Adrenal gland (tissue), 12 donors: Measurements from ENCODE around the gene SH2D7. TPM values are rescaled to one million over a fixed set of nuclear protein-coding genes. Genes with fewer than 3 reads are reported as not detected.

Experiments used
- DNase-seq, 7 donors: peaks; one replicate each; pipeline ENCODE4 v3.0.0-alpha.2; 2019 to 2020
- H3K27ac ChIP-seq, 5 donors: fragments of 200-600 bp; sonication (generic) in 4 of 5; 1 replicate in 3 of 5; 2 replicates in 2 of 5; pipeline versions ENCODE4 v1.5.1 to v1.8.0; 2016 to 2020; ENCODE audit warnings: mild to moderate bottlenecking in 1 of 5
- H3K27me3 ChIP-seq: fragments of 200-600 bp; 2 replicates; pipeline ENCODE4 v1.8.0; 2021
- H3K36me3 ChIP-seq, 2 donors: fragments of 200-600 bp; replicated peaks in 1 of 2; 1 replicate in 1 of 2; 2 replicates in 1 of 2; pipeline versions ENCODE4 v1.5.1 to v1.8.0; 2018 to 2022
- H3K4me1 ChIP-seq, 2 donors: fragments of 200-600 bp; replicated peaks in 1 of 2; 1 replicate in 1 of 2; 2 replicates in 1 of 2; pipeline versions ENCODE4 v1.5.1 to v1.8.0; 2018 to 2021
- H3K4me3 ChIP-seq, 4 donors: fragments of 200-600 bp; sonication (generic) in 3 of 4; one replicate each; pipeline ENCODE4 v1.5.1; 2016 to 2018
- H3K9me3 ChIP-seq, 3 donors: fragments of 200-600 bp; sonication (generic) in 1 of 3; replicated peaks in 1 of 3; 1 replicate in 2 of 3; 2 replicates in 1 of 3; pipeline versions ENCODE4 v1.5.1 to v1.8.0; 2016 to 2021
- POLR2A ChIP-seq, 2 donors: fragments of 450-650 bp; IDR thresholded peaks; one replicate each; pipeline ENCODE4 v1.6.1; 2017; ENCODE audit warnings: antibody characterized with exemption in 2 of 2, mild to moderate bottlenecking in 2 of 2, moderate library complexity in 1 of 2
- WGBS, 4 donors: extraction: QIAGEN DNeasy Blood & Tissue Kit in 2 of 4; methylation state at CpG; one replicate each; pipeline versions ENCODE4 v1.1.5 to v1.1.7; 2013 to 2017; 5-methylcytosine and 5-hydroxymethylcytosine counted together
- intact Hi-C, 2 donors: fragments of 100-400 bp; cut with DNase I; formaldehyde crosslinking; loops; one replicate each; pipeline versions ENCODE4 v1.14.1 to v1.15.0; 2022 to 2023
- polyA plus RNA-seq, 3 donors: library from polyadenylated mRNA; stranded (reverse); fragments of 200-250 nt in 2 of 3; fragments of 350-450 nt in 1 of 3; fragmentation: Illumina TruSeq in 1 of 3; extraction: RNeasy Lipid Tissue Mini Kit (QIAGEN cat#74804) in 1 of 3; gene quantifications; one replicate each; pipeline ENCODE4 v1.2.3, GENCODE V29; 2013 to 2014
- total RNA-seq, 9 donors: library from RNA; depleted of rRNA in 4 of 9; stranded (reverse); fragments of >200 nt in 4 of 9; fragments of 120-200 nt in 1 of 9; fragmentation: NEBNext Ultra II Directional in 1 of 9; extraction: Animal tissue kit (Norgen Biotek cat#: 25700) in 1 of 9; gene quantifications; one replicate each; pipeline versions ENCODE4 v1.1.0 to v1.2.4, GENCODE V29; 2013 to 2023
- TF ChIP-seq, protein P1 (sequence below), 6 experiments: fragments of 450-650 bp in 4 of 6; fragments of 200-600 bp in 2 of 6; sonication (generic) in 1 of 6; IDR thresholded peaks; 1 replicate in 5 of 6; 2 replicates in 1 of 6; pipeline versions ENCODE4 v1.5.1 to v1.8.0; 2016 to 2021; ENCODE audit warnings: antibody characterized with exemption in 6 of 6, mild to moderate bottlenecking in 2 of 6, moderate library complexity in 1 of 6
- donor health status: healthy with polysubstance abuse.
- donor health status: Bipolar disorder and iron deficiency.
- donor health status: DM: yes; HTN: yes; CAD: no.
- donor health status: DM: no; HTN: no; CAD: no.
- donor health status: DM: no; HTN: no; CAD: no.
- donor health status: DM: yes; HTN: yes; CAD: no.

SH2D7 gene
- total and polyA plus RNA-seq, 12 donors: not detected

DNA sequence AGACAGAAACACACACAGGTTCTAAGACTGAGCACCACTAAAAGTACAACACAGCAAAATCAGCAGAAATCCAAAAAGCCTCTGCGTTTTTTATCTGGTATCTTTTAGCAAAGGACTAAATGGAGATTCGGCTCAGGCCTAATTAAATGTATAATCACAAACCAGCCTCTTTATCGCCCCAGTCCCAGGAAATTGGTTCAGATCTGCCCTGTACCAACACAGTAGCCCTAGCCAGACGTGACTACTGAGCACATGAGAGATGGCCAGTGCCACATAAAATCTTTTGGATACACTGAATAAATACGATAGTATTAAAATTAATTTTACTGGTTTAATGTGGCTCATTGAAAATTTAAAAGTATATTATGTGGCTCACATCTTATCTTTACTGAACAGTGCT lies 34.6 kb upstream of the SH2D7 start:
- no peak overlapping the region for H3K4me3 ChIP-seq
- no peaks in the 10 kb centered on the region for H3K27me3 ChIP-seq
- H3K36me3 ChIP-seq: peaks cover 0 to 10% of the 10 kb centered on the region in 2 donors
- TF ChIP-seq, protein P1, sequence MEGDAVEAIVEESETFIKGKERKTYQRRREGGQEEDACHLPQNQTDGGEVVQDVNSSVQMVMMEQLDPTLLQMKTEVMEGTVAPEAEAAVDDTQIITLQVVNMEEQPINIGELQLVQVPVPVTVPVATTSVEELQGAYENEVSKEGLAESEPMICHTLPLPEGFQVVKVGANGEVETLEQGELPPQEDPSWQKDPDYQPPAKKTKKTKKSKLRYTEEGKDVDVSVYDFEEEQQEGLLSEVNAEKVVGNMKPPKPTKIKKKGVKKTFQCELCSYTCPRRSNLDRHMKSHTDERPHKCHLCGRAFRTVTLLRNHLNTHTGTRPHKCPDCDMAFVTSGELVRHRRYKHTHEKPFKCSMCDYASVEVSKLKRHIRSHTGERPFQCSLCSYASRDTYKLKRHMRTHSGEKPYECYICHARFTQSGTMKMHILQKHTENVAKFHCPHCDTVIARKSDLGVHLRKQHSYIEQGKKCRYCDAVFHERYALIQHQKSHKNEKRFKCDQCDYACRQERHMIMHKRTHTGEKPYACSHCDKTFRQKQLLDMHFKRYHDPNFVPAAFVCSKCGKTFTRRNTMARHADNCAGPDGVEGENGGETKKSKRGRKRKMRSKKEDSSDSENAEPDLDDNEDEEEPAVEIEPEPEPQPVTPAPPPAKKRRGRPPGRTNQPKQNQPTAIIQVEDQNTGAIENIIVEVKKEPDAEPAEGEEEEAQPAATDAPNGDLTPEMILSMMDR (IDR thresholded peaks at IDR 0.05): no peak
- no peak for TF ChIP-seq POLR2A (IDR thresholded peaks at IDR 0.05)
- DNase-seq: peak in 1 of 7 donors; percentile 48
- H3K9me3 ChIP-seq: no peaks in the 10 kb centered on the region
- peak overlapping the region; percentile 72 to 94 (median 85) for H3K27ac ChIP-seq
- intact Hi-C loops: no loop called here
- WGBS, 4 donors: 73 to 90% (median 83%) methylated on average over 5 of the region's 5 CpGs
- peaks cover 62 to 87% of the 10 kb centered on the region in 2 donors for H3K4me1 ChIP-seq

DNA sequence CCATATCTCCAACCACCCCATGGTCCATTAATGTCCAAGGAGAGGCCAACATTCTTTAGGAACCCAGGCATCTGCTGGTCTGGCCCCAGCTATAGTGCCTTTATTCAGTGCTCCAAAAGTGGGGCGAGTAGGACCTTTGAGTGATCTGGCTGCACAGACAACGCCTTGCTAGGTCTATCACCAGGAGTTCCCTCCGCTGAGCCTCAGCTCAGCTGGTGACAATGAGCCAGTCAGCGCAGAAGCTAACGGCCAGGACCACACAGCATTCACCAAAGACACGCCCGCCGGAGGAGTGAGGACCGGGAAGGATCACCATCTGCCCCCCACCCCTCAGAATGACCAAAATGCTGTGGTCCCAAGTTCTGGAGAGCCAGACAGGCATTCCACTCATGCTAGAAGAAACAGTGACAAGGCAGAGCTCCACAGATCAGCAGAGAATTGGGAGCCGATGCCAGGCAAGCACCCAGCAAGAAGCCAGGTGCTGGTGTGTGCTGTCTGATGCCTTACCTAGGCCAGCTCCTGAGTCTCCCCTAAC lies 33.9 kb upstream of the SH2D7 start:
- no peaks in the 10 kb centered on the region for H3K27me3 ChIP-seq
- peaks cover 63 to 92% of the 10 kb centered on the region in 2 donors for H3K4me1 ChIP-seq
- no peak overlapping the region for H3K4me3 ChIP-seq
- 92 to 96% (median 95%) methylated on average over 7 to 10 of the region's 10 CpGs for WGBS, 4 donors
- no peak for TF ChIP-seq POLR2A (IDR thresholded peaks at IDR 0.05)
- TF ChIP-seq, protein P1 (IDR thresholded peaks at IDR 0.05): no peak
- DNase-seq: peak in 1 of 7 donors; percentile 53
- intact Hi-C loops: no loop called here
- H3K36me3 ChIP-seq: peaks cover 0 to 3% of the 10 kb centered on the region in 2 donors
- no peaks in the 10 kb centered on the region for H3K9me3 ChIP-seq
- peak overlapping the region in 4 of 5 donors; percentile 29 to 94 (median 85) for H3K27ac ChIP-seq

DNA sequence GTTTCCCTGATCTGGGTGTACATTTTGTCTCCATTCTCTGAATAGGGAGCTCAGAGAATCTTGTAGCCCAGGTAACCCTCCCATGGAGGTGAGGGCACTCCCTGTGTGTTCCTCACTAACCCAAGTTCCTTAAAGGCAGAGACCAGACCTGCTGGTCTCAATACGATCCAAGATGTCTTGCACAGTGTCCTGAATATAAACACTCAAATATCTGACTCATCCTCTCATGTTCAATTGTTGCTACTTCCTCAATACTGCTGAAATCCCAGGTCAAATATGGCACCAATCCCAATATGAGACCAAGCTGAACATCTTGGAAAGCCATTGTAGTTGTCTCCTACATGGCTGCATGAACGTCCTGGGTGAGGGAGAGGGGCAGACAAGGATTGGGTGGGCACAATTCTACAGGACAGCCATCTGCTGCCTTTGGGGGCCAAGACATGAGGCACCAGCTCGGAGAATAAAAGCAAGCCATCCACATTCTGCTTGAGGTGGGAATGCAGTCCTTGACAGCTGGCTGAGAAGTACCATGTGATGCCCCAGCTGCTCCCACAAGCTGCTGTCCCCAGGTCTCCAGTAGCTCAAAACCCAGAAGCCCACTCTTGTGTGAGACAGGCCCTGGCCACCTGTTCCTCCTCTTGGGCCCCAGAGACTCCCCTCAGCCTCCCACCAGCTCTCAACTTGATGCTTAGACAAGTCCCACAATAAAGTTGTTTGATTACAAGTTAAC lies 33.1 kb upstream of the SH2D7 start:
- H3K27me3 ChIP-seq: no peaks in the 10 kb centered on the region
- WGBS, 4 donors: 69 to 79% (median 76%) methylated on average over 2 to 3 of the region's 3 CpGs
- no peaks in the 10 kb centered on the region for H3K36me3 ChIP-seq
- intact Hi-C loops: no loop called here
- TF ChIP-seq, protein P1 (IDR thresholded peaks at IDR 0.05): no peak
- no peak for TF ChIP-seq POLR2A (IDR thresholded peaks at IDR 0.05)
- H3K9me3 ChIP-seq: no peaks in the 10 kb centered on the region
- peaks cover 71 to 95% of the 10 kb centered on the region in 2 donors for H3K4me1 ChIP-seq
- peak overlapping the region in 4 of 5 donors; percentile 29 to 94 (median 85) for H3K27ac ChIP-seq
- peak in 1 of 7 donors; percentile 17 for DNase-seq
- H3K4me3 ChIP-seq: no peak overlapping the region

DNA sequence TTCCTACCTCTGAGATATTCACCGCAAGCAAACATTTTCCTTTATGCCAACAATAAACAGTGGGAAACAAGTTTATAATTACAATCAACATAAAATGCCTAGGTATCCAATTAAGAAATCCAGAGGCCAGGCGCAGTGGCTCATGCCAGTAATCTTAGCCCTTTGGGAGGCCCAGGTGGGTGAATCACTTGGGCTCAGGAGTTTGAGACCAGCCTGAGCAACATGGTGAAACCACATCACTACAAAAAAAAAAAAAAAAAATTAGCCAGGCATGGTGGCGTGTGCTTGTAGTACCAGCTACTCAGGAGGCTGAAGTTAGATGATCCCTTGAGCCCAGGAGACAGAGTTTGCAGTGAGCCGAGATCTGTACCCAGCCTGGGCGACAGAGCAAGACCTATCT lies 32.1 kb upstream of the SH2D7 start:
- no peaks in the 10 kb centered on the region for H3K9me3 ChIP-seq
- H3K36me3 ChIP-seq: no peaks in the 10 kb centered on the region
- no peak for TF ChIP-seq POLR2A (IDR thresholded peaks at IDR 0.05)
- TF ChIP-seq, protein P1 (IDR thresholded peaks at IDR 0.05): no peak
- H3K27me3 ChIP-seq: no peaks in the 10 kb centered on the region
- peak overlapping the region in 2 of 5 donors; percentile 85 to 94 for H3K27ac ChIP-seq
- DNase-seq: no peak
- intact Hi-C loops: no loop called here
- H3K4me1 ChIP-seq: peaks cover 76 to 95% of the 10 kb centered on the region in 2 donors
- H3K4me3 ChIP-seq: no peak overlapping the region
- 95 to 100% (median 97%) methylated on average over 5 of the region's 5 CpGs for WGBS, 4 donors
